ENCODE data around the gene C16orf95.
"Not testable (repeated sequence)": the region's sequence is repeated elsewhere in the genome, so short reads cannot be mapped to it uniquely, and the experiment has no call there.

The C16orf95 gene

GRCh38 chr16:87273471-87274030 lies 43.6 kb downstream of the C16orf95 start:
- Histone ChIP-seq H3K4me1 (ENCODE audit: control insufficient read depth, insufficient read depth, low read length) (no peaks in the 10 kb centered on the region), H3K36me3 (ENCODE audit: control insufficient read depth, insufficient read depth, low read length) (no peaks in the 10 kb centered on the region), H3K27ac (ENCODE audit: low read length) (no peak overlapping the region), H3K9me3 (ENCODE audit: control insufficient read depth, insufficient read depth, low read length) (no peaks in the 10 kb centered on the region), H3K27me3 (ENCODE audit: control insufficient read depth, insufficient read depth, low read length) (no peaks in the 10 kb centered on the region), H3K4me3 (ENCODE audit: low read length) (no peak overlapping the region)
- no CpG with 5 or more reads among the region's 10 CpGs for WGBS (ENCODE audit: insufficient coverage, insufficient read length)
- DNase-seq (ENCODE audit: low read depth, low spot score): no peak

GRCh38 chr16:87271256-87271655 lies 45.9 kb downstream of the C16orf95 start:
- Histone ChIP-seq H3K27me3 (ENCODE audit: control insufficient read depth, insufficient read depth, low read length) (no peaks in the 10 kb centered on the region), H3K36me3 (ENCODE audit: control insufficient read depth, insufficient read depth, low read length) (no peaks in the 10 kb centered on the region), H3K9me3 (ENCODE audit: control insufficient read depth, insufficient read depth, low read length) (no peaks in the 10 kb centered on the region), H3K4me1 (ENCODE audit: control insufficient read depth, insufficient read depth, low read length) (no peaks in the 10 kb centered on the region), H3K27ac (ENCODE audit: low read length) (no peak overlapping the region), H3K4me3 (ENCODE audit: low read length) (no peak overlapping the region)
- WGBS (ENCODE audit: insufficient coverage, insufficient read length): no CpG with 5 or more reads among the region's 11 CpGs
- DNase-seq (ENCODE audit: low read depth, low spot score): no peak

- Histone ChIP-seq H3K4me3 (ENCODE audit: low read length) (no peak overlapping the region), H3K27me3 (ENCODE audit: control insufficient read depth, insufficient read depth, low read length) (no peaks in the 10 kb centered on the region), H3K36me3 (ENCODE audit: control insufficient read depth, insufficient read depth, low read length) (0 out of 2 replicates have a peak, but pooled peaks cover 3% of the 10 kb centered on the region), H3K27ac (ENCODE audit: low read length) (no peak overlapping the region), H3K9me3 (ENCODE audit: control insufficient read depth, insufficient read depth, low read length) (no peaks in the 10 kb centered on the region), H3K4me1 (ENCODE audit: control insufficient read depth, insufficient read depth, low read length) (no peaks in the 10 kb centered on the region)
- WGBS (ENCODE audit: insufficient coverage, insufficient read length): no CpG with 5 or more reads among the region's 8 CpGs
- no peak for DNase-seq (ENCODE audit: low read depth, low spot score)
These were observed 49.6 kb downstream of the C16orf95 start for GRCh38 chr16:87267566-87267965.

- Histone ChIP-seq H3K27me3 (ENCODE audit: control insufficient read depth, insufficient read depth, low read length) (no peaks in the 10 kb centered on the region), H3K36me3 (ENCODE audit: control insufficient read depth, insufficient read depth, low read length) (0 out of 2 replicates have a peak, but pooled peaks cover 3% of the 10 kb centered on the region), H3K4me3 (ENCODE audit: low read length) (no peak overlapping the region), H3K4me1 (ENCODE audit: control insufficient read depth, insufficient read depth, low read length) (no peaks in the 10 kb centered on the region), H3K9me3 (ENCODE audit: control insufficient read depth, insufficient read depth, low read length) (no peaks in the 10 kb centered on the region), H3K27ac (ENCODE audit: low read length) (no peak overlapping the region)
- no peak for DNase-seq (ENCODE audit: low read depth, low spot score)
- no CpG with 5 or more reads among the region's 4 CpGs for WGBS (ENCODE audit: insufficient coverage, insufficient read length)
These were observed 50.3 kb downstream of the C16orf95 start for GRCh38 chr16:87266846-87267245.

- WGBS (ENCODE audit: insufficient coverage, insufficient read length): no CpG with 5 or more reads among the region's 4 CpGs
- no peak overlapping the region for H3K4me3 ChIP-seq (ENCODE audit: low read length)
- no peak overlapping the region for H3K27ac ChIP-seq (ENCODE audit: low read length)
- 0 out of 2 replicates have a peak, but pooled peaks cover 3% of the 10 kb centered on the region for H3K36me3 ChIP-seq (ENCODE audit: control insufficient read depth, insufficient read depth, low read length)
- no peaks in the 10 kb centered on the region for H3K9me3 ChIP-seq (ENCODE audit: control insufficient read depth, insufficient read depth, low read length)
- no peak for DNase-seq (ENCODE audit: low read depth, low spot score)
- no peaks in the 10 kb centered on the region for H3K4me1 ChIP-seq (ENCODE audit: control insufficient read depth, insufficient read depth, low read length)
- H3K27me3 ChIP-seq (ENCODE audit: control insufficient read depth, insufficient read depth, low read length): no peaks in the 10 kb centered on the region
These were observed 51.9 kb downstream of the C16orf95 start for GRCh38 chr16:87265261-87265660.

GRCh38 chr16:87264634-87265033 lies 52.6 kb downstream of the C16orf95 start:
- no CpG with 5 or more reads among the region's 2 CpGs for WGBS (ENCODE audit: insufficient coverage, insufficient read length)
- Histone ChIP-seq H3K4me1 (ENCODE audit: control insufficient read depth, insufficient read depth, low read length) (no peaks in the 10 kb centered on the region), H3K27me3 (ENCODE audit: control insufficient read depth, insufficient read depth, low read length) (no peaks in the 10 kb centered on the region), H3K9me3 (ENCODE audit: control insufficient read depth, insufficient read depth, low read length) (no peaks in the 10 kb centered on the region), H3K36me3 (ENCODE audit: control insufficient read depth, insufficient read depth, low read length) (0 out of 2 replicates have a peak, but pooled peaks cover 3% of the 10 kb centered on the region), H3K4me3 (ENCODE audit: low read length) (no peak overlapping the region), H3K27ac (ENCODE audit: low read length) (no peak overlapping the region)
- no peak for DNase-seq (ENCODE audit: low read depth, low spot score)

- Histone ChIP-seq H3K36me3 (ENCODE audit: control insufficient read depth, insufficient read depth, low read length) (0 out of 2 replicates have a peak, but pooled peaks cover 3% of the 10 kb centered on the region), H3K4me1 (ENCODE audit: control insufficient read depth, insufficient read depth, low read length) (no peaks in the 10 kb centered on the region), H3K9me3 (ENCODE audit: control insufficient read depth, insufficient read depth, low read length) (no peaks in the 10 kb centered on the region), H3K27ac (ENCODE audit: low read length) (no peak overlapping the region), H3K4me3 (ENCODE audit: low read length) (no peak overlapping the region), H3K27me3 (ENCODE audit: control insufficient read depth, insufficient read depth, low read length) (no peaks in the 10 kb centered on the region)
- WGBS (ENCODE audit: insufficient coverage, insufficient read length): no CpG with 5 or more reads among the region's 15 CpGs
- no peak for DNase-seq (ENCODE audit: low read depth, low spot score)
These were observed 53.7 kb downstream of the C16orf95 start for GRCh38 chr16:87263418-87264052.

GRCh38 chr16:87259431-87259830 lies 57.8 kb downstream of the C16orf95 start:
- no peaks in the 10 kb centered on the region for H3K4me1 ChIP-seq (ENCODE audit: control insufficient read depth, insufficient read depth, low read length)
- H3K27ac ChIP-seq (ENCODE audit: low read length): no peak overlapping the region
- H3K9me3 ChIP-seq (ENCODE audit: control insufficient read depth, insufficient read depth, low read length): no peaks in the 10 kb centered on the region
- no CpG with 5 or more reads among the region's 6 CpGs for WGBS (ENCODE audit: insufficient coverage, insufficient read length)
- H3K27me3 ChIP-seq (ENCODE audit: control insufficient read depth, insufficient read depth, low read length): no peaks in the 10 kb centered on the region
- DNase-seq (ENCODE audit: low read depth, low spot score): no peak
- H3K36me3 ChIP-seq (ENCODE audit: control insufficient read depth, insufficient read depth, low read length): no peaks in the 10 kb centered on the region
- H3K4me3 ChIP-seq (ENCODE audit: low read length): no peak overlapping the region

GRCh38 chr16:87258653-87259052 lies 58.5 kb downstream of the C16orf95 start:
- not testable (repeated sequence) for H3K9me3 ChIP-seq (ENCODE audit: control insufficient read depth, insufficient read depth, low read length); H3K4me3 ChIP-seq (ENCODE audit: low read length); H3K36me3 ChIP-seq (ENCODE audit: control insufficient read depth, insufficient read depth, low read length); H3K4me1 ChIP-seq (ENCODE audit: control insufficient read depth, insufficient read depth, low read length); DNase-seq (ENCODE audit: low read depth, low spot score); H3K27ac ChIP-seq (ENCODE audit: low read length); H3K27me3 ChIP-seq (ENCODE audit: control insufficient read depth, insufficient read depth, low read length)
- WGBS (ENCODE audit: insufficient coverage, insufficient read length): no CpG with 5 or more reads among the region's 3 CpGs

- H3K27ac ChIP-seq (ENCODE audit: low read length): no peak overlapping the region
- H3K9me3 ChIP-seq (ENCODE audit: control insufficient read depth, insufficient read depth, low read length): no peaks in the 10 kb centered on the region
- no CpG with 5 or more reads among the region's 13 CpGs for WGBS (ENCODE audit: insufficient coverage, insufficient read length)
- no peaks in the 10 kb centered on the region for H3K36me3 ChIP-seq (ENCODE audit: control insufficient read depth, insufficient read depth, low read length)
- H3K4me1 ChIP-seq (ENCODE audit: control insufficient read depth, insufficient read depth, low read length): no peaks in the 10 kb centered on the region
- H3K27me3 ChIP-seq (ENCODE audit: control insufficient read depth, insufficient read depth, low read length): no peaks in the 10 kb centered on the region
- DNase-seq (ENCODE audit: low read depth, low spot score): no peak
- no peak overlapping the region for H3K4me3 ChIP-seq (ENCODE audit: low read length)
These were observed 61.3 kb downstream of the C16orf95 start for GRCh38 chr16:87255866-87256265.

GRCh38 chr16:87254734-87255133 lies 62.5 kb downstream of the C16orf95 start:
- no peaks in the 10 kb centered on the region for H3K9me3 ChIP-seq (ENCODE audit: control insufficient read depth, insufficient read depth, low read length)
- no peaks in the 10 kb centered on the region for H3K4me1 ChIP-seq (ENCODE audit: control insufficient read depth, insufficient read depth, low read length)
- no peak overlapping the region for H3K27ac ChIP-seq (ENCODE audit: low read length)
- WGBS (ENCODE audit: insufficient coverage, insufficient read length): no CpG with 5 or more reads among the region's 9 CpGs
- DNase-seq (ENCODE audit: low read depth, low spot score): no peak
- no peaks in the 10 kb centered on the region for H3K36me3 ChIP-seq (ENCODE audit: control insufficient read depth, insufficient read depth, low read length)
- no peaks in the 10 kb centered on the region for H3K27me3 ChIP-seq (ENCODE audit: control insufficient read depth, insufficient read depth, low read length)
- H3K4me3 ChIP-seq (ENCODE audit: low read length): no peak overlapping the region
